ENCODE data around the gene RBMS2.

RBMS2 gene

GRCh38 chr12:56630180-56630632, 108.6 kb downstream of the RBMS2 start, which contains the start of gene BAZ2A (continued):
- TF ChIP-seq ZNF639 (tag by site-specific recombination; IDR thresholded peaks at IDR 0.05) (peak; percentile 82), ZNF10 (tag by site-specific recombination; IDR thresholded peaks at IDR 0.05) (no peak), ZNF391 (tag by site-specific recombination; IDR thresholded peaks at IDR 0.05; ENCODE audit: borderline replicate concordance, low read depth) (peak; percentile 91), ZNF398 (tag by site-specific recombination; IDR thresholded peaks at IDR 0.05) (peak; percentile 69), ZBTB44 (tag by site-specific recombination; IDR thresholded peaks at IDR 0.05) (peak; percentile 90), ZNF692 (tag by site-specific recombination; IDR thresholded peaks at IDR 0.05) (peak; percentile 97), ZBTB20 (tag by site-specific recombination; IDR thresholded peaks at IDR 0.05) (0 out of 2 replicates have a peak, but pooled peaks have one; percentile 18), ZNF449 (tag by site-specific recombination; IDR thresholded peaks at IDR 0.05) (no peak), ZNF654 (tag by site-specific recombination; IDR thresholded peaks at IDR 0.05; ENCODE audit: low read depth) (no peak), SCRT2 (tag by site-specific recombination; IDR thresholded peaks at IDR 0.05) (peak; percentile 52), ZNF184 (tag by site-specific recombination; IDR thresholded peaks at IDR 0.05) (peak; percentile 93), ZNF76 (tag by site-specific recombination; IDR thresholded peaks at IDR 0.05; ENCODE audit: borderline replicate concordance, low read depth) (peak; percentile 59; the same call in 1 of the 2 replicates), ZNF596 (tag by site-specific recombination; IDR thresholded peaks at IDR 0.05) (no peak), ZNF645 (tag by site-specific recombination; IDR thresholded peaks at IDR 0.05) (no peak), ZNF211 (tag by site-specific recombination; IDR thresholded peaks at IDR 0.05; ENCODE audit: low read depth) (no peak), GLIS1 (tag by site-specific recombination; IDR thresholded peaks at IDR 0.05) (peak; percentile 82), ZNF138 (tag by site-specific recombination; IDR thresholded peaks at IDR 0.05; ENCODE audit: borderline replicate concordance) (no peak), ZNF155 (tag by site-specific recombination; IDR thresholded peaks at IDR 0.05) (no peak), SP3 (tag by site-specific recombination; IDR thresholded peaks at IDR 0.05) (peak; percentile 81), ZNF843 (tag by site-specific recombination; IDR thresholded peaks at IDR 0.05) (peak; percentile 67; the same call in 1 of the 2 replicates), FEZF1 (tag by site-specific recombination; IDR thresholded peaks at IDR 0.05) (no peak), ZBTB8A (tag by site-specific recombination; IDR thresholded peaks at IDR 0.05) (peak; percentile 65), SP2 (tag by site-specific recombination; IDR thresholded peaks at IDR 0.05) (peak; percentile 43), ZNF558 (tag by site-specific recombination; IDR thresholded peaks at IDR 0.05) (no peak), ZNF529 (tag by site-specific recombination; IDR thresholded peaks at IDR 0.05; ENCODE audit: insufficient replicate concordance) (no peak), SALL2 (tag by site-specific recombination; IDR thresholded peaks at IDR 0.05; ENCODE audit: borderline replicate concordance) (no peak), ZSCAN4 (tag by site-specific recombination; IDR thresholded peaks at IDR 0.05) (no peak), SETDB1 (IDR thresholded peaks at IDR 0.05; ENCODE audit: insufficient read length, low read length) (no peak), ZNF16 (tag by site-specific recombination; IDR thresholded peaks at IDR 0.05; ENCODE audit: low read depth) (no peak), REPIN1 (tag by site-specific recombination; IDR thresholded peaks at IDR 0.05; ENCODE audit: low read depth) (no peak), ZNF2 (tag by site-specific recombination; IDR thresholded peaks at IDR 0.05) (peak; percentile 43; the same call in 1 of the 2 replicates)

Measured in HEK293 (cell line).